Activated naive CD8-positive, alpha-beta T cell treated with anti-CD3 and anti-CD28 coated beads, Interleukin-2, amount 10 ng/mL, durations not matched to agents 7 days and 5 days (primary cell): ENCODE measurements around the gene SNW1. TPM values are rescaled to one million over a fixed set of nuclear protein-coding genes. Genes with fewer than 3 reads are reported as not detected.

Experiments
- ATAC-seq: fragments of 150-1000 bp; cut with Tn5 transposase; one replicate; pipeline ENCODE4 v1.10.0; 2021; ENCODE audit warnings: low read depth, moderate library complexity
- POLR2A ChIA-PET: fragments of 350-600 bp; sonication (Branson Sonifier 250); formaldehyde crosslinking; loops from one replicate; lab custom pipeline; 2021; ENCODE audit warnings: antibody characterized with exemption; lab: Charles Lee
- DNase-seq: peaks from one replicate; pipeline ENCODE4 v3.0.0; 2021
- H3K27ac Mint-ChIP-seq: one replicate; pipeline ENCODE4 v1.8.0; 2022; ENCODE audit warnings: mild to moderate bottlenecking, mixed read lengths
- H3K27me3 Mint-ChIP-seq: one replicate; pipeline ENCODE4 v1.8.0; 2022; ENCODE audit warnings: mild to moderate bottlenecking, moderate library complexity, mixed read lengths
- H3K36me3 Mint-ChIP-seq: one replicate; pipeline ENCODE4 v1.8.0; 2021; ENCODE audit warnings: mild to moderate bottlenecking, mixed read lengths
- H3K4me1 Mint-ChIP-seq: one replicate; pipeline ENCODE4 v1.8.0; 2021; ENCODE audit warnings: mixed read lengths
- H3K4me3 Mint-ChIP-seq: one replicate; pipeline ENCODE4 v1.8.0; 2022; ENCODE audit warnings: mild to moderate bottlenecking, moderate library complexity, mixed read lengths
- H3K9me3 Mint-ChIP-seq: one replicate; pipeline ENCODE4 v1.8.0; 2021; ENCODE audit warnings: mixed read lengths
- total RNA-seq, 2 experiments: library from RNA; stranded (reverse); gene quantifications; one replicate each; pipeline ENCODE4 v1.2.3, GENCODE V29; 2021

SNW1 gene
- total RNA-seq, 2 experiments from 2014 or later = 105 to 108 TPM

DNA sequence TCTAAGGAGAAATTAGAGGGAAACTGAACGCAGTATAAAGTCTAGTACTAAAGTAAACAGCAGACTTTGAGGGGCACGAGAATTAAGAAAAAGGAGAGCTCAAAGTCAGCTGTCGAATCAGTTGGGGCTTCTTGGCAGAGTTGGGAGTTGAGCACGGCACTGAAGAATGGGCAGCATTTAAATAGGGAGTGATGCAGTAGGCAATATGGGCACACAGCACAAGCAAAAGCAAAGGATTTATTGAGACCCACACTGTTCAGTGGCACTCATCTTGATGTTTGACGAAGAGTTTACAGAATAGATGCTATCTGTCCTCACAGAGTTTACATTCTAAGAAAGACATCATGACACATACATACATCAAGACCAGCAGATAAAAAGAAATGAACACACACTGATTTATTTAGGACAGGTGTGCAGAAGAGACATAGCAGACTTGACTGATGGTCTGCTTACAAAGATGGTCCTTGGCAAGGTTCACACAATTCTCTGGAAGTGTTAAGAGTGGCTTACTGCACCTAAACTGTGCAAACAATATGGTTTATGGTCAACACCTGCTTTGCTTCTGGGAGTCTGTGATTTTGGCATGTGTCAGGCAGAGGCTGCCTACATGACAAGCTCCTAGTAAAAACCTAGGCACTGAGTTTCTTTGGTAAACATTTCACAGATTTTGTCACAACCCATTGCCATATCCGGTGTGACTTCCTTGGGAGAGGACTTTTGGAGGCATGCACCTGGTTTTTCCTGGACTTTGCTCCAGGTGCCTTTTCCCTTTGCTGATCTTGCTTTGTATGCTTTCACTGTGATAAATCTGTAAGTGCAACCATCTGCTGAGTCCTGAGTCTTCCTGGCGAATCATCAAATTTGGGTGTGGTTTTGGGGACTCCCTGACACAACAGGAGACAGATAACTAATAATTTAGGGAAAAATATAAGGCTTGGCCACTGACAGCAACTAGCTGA is 79.5 kb downstream of the SNW1 start:
- Mint-ChIP-seq H3K9me3 (no peaks in the 10 kb centered on the region), H3K27me3 (no peaks in the 10 kb centered on the region), H3K4me1 (no peaks in the 10 kb centered on the region), H3K27ac (no peak overlapping the region), H3K36me3 (peaks cover 5% of the 10 kb centered on the region), H3K4me3 (no peak overlapping the region)
- POLR2A ChIA-PET = no interaction called here
- ATAC-seq (no peak), DNase-seq (no peak)

DNA sequence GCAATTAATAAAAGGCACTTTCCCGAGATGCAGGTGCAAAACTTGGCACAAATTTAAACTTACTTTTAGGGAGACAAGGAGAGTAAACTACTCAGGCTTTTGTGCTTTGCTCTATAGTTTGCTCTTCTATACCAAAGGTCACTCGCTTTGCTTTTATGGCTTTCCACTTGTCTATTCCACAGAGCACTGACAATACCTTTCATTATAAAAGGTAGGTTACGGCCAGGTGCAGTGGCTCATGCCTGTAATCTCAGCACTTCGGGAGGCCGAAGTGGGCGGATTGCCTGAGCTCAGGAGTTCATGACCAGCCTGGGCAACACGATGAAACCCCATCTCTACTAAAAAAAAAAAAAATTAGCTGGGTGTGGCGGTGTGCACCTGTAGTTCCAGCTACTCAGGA is 86.0 kb downstream of the SNW1 start:
- Mint-ChIP-seq H3K27me3 (no peaks in the 10 kb centered on the region), H3K9me3 (no peaks in the 10 kb centered on the region), H3K36me3 (peaks cover 24% of the 10 kb centered on the region), H3K4me1 (no peaks in the 10 kb centered on the region), H3K4me3 (no peak overlapping the region), H3K27ac (no peak overlapping the region)
- ATAC-seq (no peak), DNase-seq (no peak)
- POLR2A ChIA-PET = no interaction called here

DNA sequence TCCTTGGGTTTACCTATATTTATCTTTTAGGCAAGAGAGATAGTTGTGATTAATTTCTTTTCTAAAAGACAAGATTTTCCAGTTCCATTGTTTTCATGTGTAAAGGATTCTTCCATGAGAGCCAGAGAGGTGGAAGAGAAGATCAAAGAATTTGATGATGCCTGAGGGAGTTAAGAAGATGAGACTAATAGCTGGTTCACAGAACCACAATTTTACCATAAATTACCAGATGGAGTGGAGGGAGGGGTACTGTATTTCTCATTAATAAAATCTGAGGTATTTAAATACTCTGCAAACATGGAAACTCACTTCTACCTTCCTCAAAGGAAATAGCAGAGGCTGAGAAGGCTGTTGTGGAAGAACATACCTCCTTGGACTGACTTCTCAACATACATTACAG is 87.8 kb downstream of the SNW1 start:
- Mint-ChIP-seq H3K27me3 (no peaks in the 10 kb centered on the region), H3K36me3 (peaks cover 24% of the 10 kb centered on the region), H3K9me3 (no peaks in the 10 kb centered on the region), H3K4me1 (no peaks in the 10 kb centered on the region), H3K4me3 (no peak overlapping the region), H3K27ac (no peak overlapping the region)
- DNase-seq = no peak
- no peak for ATAC-seq
- POLR2A ChIA-PET = no interaction called here

Other genes with a start within 250 kb of the SNW1 start
- 10 to 100 TPM; 57.1 to 60.6 TPM for gene SPTLC2, start 144.5 kb downstream of the SNW1 start, total RNA-seq
- gene ALKBH1, start 53.1 kb downstream of the SNW1 start, total RNA-seq = 10 to 100 TPM; 15.1 to 16.8 TPM
- 10 to 100 TPM; 57.5 to 64.8 TPM for gene SLIRP, start 53.1 kb downstream of the SNW1 start, total RNA-seq
- gene ADCK1, start 39.0 kb upstream of the SNW1 start, total RNA-seq = 1 to 10 TPM; 3.8 TPM